Measurements from ENCODE around the gene AJAP1.

- TF ChIP-seq CTCF (IDR thresholded peaks at IDR 0.05; ENCODE audit: control extremely low read depth in 1 of 3, insufficient read depth in 1 of 3, low read depth in 1 of 3, low read length in 3 of 3): no peak
- no peak for TF ChIP-seq POLR2A (IDR thresholded peaks at IDR 0.05; ENCODE audit: control extremely low read depth in 1 of 2, low read depth in 2 of 2, low read length in 2 of 2)
- TF ChIP-seq RAD21 (IDR thresholded peaks at IDR 0.05 in 1 of 2, conservative IDR thresholded peaks at IDR 0.05 in 1 of 2; ENCODE audit: low read depth in 2 of 2, low read length in 2 of 2): no peak
Observed at GRCh38 chr1:4622821-4623220, 31.6 kb upstream of the AJAP1 start.

All from H1 (cell line).